ENCODE data around the gene ORAI3.

ORAI3 gene

DNA sequence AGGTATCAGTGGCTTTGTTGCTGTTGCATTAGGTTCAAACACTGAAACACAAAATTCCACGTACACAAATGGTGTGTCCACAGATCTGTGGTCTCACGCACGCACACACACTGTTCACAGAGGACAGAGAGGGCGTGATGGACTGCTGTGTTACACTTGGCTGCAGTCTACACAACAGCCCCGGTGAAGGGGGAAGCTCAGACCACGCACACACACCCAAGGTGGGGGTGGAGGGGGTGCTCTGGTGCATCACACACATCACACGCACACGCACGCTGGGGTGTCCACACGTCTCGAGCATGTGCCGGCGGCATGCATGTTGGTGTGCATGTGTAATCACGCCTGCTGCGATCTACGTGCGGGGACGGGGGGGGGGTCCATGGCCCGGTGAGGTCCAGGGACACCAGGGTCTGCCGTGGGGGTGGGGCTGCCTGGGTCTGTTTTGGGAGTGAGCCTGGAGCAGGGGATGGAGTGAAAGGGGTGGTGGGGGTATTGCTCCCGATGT lies 43.5 kb downstream of the ORAI3 start:
- DNase-seq (ENCODE audit: low read depth in 2 of 2) = no peak

DNA sequence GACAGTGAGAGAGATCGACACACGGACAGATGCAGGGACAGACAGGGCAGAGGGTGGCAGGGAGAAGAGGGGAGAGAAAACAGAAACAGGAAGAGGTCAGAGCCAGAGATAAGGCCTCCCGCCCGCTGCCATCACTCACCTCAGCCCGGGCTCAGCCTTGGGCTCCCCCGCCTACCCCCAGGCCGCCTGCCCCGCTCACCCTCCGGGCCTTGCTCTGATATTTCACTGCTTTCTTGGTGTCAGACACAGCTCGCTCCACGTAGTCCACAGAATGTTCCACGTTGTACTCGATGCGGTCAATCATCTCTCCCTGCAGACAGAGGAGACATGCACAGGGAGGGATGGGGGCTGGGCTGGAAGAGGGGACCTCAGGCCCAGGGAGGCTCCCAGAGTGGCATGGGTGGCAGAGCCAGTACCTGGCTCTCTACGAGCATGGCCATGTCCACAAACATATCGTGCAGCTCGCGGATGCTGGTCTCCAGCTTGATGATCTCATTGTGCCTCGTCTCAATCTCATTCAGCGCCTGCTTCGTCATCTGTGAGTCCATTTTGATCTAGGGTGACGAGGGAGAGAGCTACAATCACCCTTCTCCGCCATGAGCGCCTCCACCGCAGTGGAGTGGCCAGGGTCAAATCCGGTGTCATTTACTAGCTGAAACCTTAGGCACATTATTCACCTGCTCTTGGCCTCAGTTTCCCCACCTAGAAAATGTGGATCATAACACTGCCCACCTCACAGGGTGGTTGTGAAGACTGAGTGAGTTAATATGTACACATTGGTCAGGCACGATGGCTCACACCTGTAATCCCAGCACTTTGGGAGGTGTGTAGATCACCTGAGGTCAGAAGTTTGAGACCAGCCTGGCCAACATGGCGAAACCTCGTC lies 44.3 kb downstream of the ORAI3 start:
- no peak for DNase-seq (ENCODE audit: low read depth in 2 of 2)

DNA sequence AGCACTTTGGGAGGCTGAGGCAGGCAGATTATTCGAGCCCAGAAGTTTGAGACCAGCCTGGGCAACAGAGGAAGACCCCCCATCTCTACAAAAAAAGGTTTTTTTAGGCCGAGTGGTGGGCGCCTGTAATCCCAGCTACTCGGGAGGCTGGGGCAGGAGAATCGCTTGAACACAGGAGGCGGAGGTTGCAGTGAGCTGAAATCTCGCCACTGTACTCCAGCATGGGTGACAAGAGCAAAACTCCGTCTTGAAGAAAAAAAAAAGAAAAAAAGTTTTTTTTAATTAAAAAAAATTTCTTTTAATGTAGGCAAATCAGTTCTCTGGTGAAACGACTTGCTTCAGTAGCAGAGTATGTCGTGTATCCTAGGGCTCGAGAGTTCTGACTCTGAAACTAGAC lies 47.1 kb downstream of the ORAI3 start:
- no peak for DNase-seq (ENCODE audit: low read depth in 2 of 2)

DNA sequence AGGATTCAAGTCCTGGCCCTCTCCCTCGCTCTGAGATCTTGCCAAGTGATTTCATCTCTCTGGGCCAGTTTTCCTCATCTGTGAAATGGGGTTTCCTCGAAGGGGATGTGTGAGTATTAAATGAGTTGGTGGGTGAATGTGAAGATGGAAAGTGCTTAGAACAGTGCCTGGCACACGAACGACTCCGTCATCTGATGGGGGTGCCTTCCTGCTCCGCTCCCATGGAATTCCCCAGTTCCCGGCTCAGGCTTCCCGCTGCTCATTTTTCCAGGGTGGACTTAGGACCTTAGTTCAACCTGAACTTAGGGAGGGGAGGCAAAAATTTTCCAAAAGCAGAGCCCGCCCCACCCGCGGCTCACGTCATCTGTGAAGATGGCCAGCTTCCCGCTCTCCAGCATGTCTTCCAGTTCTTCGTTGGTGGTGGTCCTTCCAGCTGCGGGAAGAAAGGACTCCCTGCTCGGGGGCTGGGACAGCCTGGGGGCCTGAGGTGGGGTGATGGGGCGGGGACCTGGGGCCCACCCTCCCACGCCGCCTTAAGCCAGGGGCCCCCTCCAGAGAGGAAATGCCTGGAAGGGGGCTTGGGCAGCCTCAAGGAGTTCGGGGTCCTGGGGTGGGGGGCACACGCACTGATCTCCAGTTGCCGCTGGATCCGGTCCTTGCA lies 47.6 kb downstream of the ORAI3 start:
- DNase-seq (ENCODE audit: low read depth in 2 of 2) = no peak

DNA sequence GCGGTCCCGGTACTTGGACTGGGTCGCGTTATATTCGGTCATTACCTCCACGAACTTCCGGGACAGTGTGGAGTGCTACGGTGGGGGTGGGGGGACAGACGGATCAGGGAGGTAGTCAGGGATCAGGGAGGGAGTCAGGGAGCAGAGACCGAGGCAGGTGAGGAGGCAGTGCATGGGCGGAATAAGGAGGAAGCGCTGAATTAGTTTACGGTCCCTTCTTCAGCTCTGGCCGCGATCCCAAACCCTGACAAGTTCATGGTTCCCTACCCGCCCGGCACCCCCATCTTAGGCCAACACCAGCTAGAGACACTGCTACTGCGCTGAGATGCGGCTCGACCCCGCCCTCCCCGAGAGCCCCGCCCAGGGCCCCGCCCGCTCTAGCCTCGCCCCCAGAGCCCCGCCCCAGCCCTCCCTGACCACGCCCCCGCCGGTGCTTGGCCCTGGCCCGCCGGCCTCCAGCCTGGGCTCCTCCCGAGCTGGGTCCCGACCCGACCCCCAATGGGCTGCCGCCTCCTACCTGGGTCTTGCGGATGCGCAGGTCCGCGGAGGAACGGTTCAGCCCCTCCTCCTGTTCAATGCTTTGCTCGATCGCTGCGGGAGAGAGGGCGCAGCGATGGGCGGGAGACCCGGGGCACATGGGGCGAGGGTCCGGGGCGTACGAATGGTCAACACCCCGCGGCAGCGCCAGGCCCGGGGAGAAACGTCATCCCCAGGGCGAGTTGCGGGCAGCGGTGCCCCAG lies 48.3 kb downstream of the ORAI3 start:
- peak; percentile 65 to 81 for DNase-seq (ENCODE audit: low read depth in 2 of 2)

DNA sequence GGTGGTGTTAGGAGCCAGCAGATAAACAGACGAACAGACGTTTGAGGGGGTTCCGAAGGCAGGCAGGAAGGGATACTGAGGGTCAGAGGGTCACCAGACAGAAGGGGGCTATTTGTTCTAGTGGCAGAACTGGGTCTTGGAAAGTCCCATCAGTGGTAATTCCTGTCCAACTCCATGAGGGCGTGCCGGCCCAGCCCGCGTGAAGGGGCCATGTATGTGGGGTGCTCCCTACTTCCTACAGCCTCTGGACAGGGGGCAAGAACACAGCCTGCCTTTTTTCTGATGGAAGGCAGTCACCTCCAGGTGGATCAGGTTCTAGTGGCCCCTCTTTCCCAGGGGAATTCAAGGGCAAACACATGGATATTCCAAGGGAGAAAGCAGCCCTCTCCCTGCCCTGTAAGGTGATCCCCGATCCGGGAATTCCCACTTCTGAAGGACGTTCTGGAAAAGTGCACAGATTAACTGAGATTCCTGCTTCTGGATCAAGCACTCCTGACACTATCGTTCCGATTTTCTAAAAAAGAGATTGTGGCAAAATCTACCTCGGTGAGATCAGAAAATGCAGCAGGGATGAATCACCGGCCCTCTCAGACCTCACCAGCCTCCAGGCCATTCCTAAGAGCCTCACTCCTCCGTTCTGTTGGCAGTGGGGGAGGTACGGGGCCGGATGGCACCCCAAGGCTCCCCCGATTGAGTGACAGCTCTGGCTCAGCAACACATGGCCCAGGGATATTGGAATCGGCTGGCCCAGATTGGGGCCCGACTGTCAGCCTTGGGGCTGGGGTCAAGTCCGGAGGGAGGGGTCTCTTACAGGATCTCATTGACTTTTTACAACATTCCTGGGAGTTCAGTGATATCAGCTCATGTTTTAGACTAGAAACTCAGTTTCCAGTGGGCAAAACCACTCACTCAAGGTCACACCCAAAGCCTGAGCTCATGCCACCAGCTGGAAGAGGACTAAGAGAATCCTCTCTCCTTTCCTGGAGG lies 49.1 kb downstream of the ORAI3 start:
- no peak for DNase-seq (ENCODE audit: low read depth in 2 of 2)

DNA sequence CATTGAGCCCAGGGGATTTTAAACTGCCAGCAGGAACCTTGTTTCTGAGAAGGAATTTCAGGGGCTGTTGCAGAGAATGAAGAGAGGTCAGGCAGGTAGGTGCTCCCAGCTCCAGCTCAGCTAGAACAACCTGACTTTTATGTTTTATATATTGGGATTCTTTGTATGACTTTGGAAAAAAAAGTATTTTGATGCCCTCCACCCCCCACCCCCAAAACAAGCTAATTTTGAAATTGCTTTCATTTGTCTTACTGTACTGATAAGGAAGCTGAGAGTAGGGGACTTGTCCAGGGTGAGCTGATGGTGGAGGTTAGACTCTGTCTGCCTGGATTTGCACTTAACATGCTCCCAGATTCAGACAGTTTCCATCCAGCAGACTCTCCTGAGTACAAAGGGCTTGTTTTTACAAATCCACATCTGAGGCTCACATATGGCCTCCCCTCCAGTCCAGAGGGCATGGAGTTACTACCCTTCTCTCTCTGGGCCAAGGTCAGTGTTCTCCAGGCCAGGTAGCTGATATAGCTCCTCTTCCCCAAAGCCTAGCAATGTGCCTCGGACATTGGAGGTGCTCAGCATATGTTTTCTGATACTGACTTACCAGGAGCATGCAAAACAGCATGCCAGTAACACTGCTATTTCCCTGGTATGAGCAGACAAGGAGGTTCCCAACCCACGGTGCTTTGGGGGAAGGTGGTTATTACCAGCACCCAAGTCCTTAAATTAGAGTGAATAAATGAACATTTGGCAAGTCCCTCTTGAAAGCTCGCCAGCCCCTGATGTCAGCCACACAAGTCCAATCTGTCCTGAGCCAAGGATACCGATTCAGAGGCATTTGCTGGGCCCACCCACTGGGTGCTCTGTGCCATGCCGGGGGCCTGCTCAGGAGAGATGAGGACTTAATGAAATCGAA lies 50.2 kb downstream of the ORAI3 start:
- no peak for DNase-seq (ENCODE audit: low read depth in 2 of 2)

DNA sequence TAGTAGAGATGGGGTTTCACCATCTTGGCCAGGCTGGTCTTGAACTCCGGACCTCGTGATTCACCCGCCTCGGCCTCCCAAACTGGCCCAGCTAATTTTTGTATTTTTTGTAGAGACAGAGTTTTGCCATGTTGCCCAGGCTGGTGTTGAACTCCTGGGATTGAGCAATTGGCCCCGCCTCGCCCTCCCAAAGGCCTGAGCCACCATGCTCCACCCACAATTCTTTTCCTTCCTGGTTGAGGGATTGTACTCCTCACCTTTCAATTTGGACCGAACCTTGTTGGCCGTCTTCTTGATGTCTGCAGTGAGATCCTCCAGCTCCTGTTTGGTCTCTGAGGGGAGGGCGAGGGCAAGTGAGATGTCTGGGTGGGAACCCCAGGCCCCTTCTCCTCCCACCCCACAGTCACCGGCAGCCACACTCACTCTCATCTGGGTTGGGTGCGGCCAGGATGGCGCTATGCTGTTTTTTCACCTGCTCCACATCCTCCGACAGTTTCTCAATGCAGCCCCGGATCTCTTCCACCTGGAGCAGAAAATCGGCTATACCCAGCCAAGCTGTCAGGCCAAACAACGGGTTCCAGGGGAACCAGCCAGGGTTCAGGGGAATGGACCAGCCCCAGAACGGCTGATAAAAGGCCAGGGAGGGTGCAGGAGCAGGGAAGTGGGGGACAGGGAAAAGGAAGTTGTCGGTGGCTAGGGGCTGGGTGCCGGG lies 52.0 kb downstream of the ORAI3 start:
- DNase-seq (ENCODE audit: low read depth in 2 of 2) = no peak

DNA sequence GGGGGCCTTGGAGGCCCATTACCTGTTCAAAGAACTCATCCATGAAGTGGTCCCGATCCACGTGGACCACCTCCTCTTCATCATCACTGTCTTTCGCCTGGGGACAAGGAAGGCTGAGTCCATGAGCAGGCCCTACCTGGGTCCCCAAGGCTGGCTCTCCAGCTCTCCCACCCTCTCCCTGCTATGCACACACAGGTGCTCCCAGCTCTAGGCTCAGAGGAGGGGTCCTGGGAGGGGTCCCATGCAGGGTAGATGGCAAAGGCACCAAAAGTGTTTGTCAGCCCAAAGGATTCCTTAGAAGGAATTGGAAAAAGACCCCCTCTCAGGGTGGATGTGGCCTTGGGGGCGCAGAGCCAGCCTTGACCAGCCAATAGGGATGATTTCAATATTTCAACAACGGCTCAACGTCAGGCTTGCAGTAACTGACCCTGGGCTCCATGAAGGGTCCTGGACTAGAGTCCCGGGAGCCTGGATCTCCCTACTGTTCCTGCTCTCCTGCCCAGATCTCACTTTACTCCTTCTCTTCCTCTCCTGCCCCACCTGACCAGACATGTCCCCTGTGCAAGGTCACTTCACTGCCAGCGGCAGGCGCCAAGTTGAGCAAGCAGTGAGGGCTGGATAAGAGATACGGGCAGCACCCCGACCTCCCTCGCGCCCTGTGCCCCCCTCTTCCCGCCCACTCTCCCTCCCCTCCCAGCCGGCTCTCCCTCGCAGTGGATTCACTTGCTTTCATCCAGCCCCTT lies 52.8 kb downstream of the ORAI3 start:
- no peak for DNase-seq (ENCODE audit: low read depth in 2 of 2)

DNA sequence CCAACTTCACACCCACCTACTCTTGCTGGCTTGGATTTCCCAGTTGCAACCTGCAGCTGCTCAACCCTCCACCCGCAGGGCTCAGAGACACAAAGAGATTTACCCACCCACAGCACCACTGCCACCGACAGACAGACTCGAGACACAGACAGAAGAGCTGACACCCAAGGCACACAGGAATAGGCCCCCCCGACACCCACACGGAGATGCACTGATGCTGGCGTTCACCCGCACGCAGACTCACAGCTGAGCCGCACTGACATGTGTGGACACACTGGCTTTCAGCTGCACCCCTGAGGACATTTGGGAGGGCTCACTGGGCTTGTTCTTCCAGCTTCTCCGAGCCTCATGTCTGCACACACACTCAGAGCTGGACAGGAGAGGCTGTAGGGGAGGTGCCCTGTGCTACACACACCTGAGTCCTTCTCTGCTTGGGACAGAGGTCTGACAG lies 53.4 kb downstream of the ORAI3 start:
- DNase-seq (ENCODE audit: low read depth in 2 of 2) = no peak

DNA sequence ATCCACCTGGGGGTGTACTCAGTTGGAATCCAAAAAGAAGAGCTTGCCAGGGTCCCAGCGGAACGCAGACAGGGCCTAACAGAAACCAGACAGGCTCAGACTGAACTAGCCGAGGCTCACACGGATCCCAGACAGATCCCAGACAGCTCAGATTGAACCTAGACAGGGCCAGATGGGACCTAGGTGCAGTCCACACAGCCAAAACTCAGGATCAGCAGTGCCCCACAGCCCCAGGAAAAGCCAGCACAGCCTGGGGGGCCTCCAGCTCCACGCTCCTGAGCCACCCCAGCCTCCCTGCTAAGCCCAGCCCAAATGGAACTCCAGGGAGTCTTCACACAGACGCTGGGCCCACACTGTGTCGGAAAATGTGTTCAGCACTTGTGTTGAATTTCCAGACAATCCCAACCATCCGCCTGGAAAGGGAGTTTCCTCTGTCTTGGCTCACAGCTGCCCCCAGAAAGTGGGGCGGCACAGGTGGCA lies 54.0 kb downstream of the ORAI3 start:
- DNase-seq (ENCODE audit: low read depth in 2 of 2) = no peak

DNA sequence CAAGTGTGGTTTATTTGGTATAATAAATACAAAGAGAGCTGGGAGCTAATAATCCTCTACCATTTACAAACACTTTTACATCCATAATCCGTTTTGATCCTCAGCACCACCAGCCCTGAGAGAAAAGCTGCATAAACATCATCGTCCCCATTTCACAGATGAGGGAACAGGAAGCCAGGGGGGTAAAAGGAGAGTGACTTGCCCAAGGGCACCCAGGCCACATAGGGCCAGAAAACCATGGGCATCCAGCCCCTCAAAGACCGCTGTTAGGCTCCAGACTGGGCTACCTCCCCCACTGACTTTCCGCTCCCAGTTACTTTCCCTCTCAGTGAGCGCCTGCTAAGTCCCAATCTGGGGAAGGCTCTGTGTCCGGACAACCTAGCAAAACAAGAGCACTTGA lies 54.9 kb downstream of the ORAI3 start:
- DNase-seq (ENCODE audit: low read depth in 2 of 2) = no peak

Measured in stimulated activated CD4-positive, alpha-beta T cell treated with anti-CD3 and anti-CD28 coated beads, Interleukin-1b, Interleukin-23, amount 100 ng/mL, for 1 hour (primary cell).